ENCODE results near the gene SSTR5.
A peak's percentile ranks its signal among the peaks of the same experiment; 100 is the strongest.

SSTR5 gene

GRCh38 chr16:1107731-1108130 is 35.2 kb downstream of the SSTR5 start:
- no peak for DNase-seq

GRCh38 chr16:1108299-1109252 is 36.0 kb downstream of the SSTR5 start:
- no peak for DNase-seq

GRCh38 chr16:1109648-1110047 is 37.1 kb downstream of the SSTR5 start:
- no peak for DNase-seq

GRCh38 chr16:1112506-1113184 is 40.1 kb downstream of the SSTR5 start:
- DNase-seq, result no peak

DNA sequence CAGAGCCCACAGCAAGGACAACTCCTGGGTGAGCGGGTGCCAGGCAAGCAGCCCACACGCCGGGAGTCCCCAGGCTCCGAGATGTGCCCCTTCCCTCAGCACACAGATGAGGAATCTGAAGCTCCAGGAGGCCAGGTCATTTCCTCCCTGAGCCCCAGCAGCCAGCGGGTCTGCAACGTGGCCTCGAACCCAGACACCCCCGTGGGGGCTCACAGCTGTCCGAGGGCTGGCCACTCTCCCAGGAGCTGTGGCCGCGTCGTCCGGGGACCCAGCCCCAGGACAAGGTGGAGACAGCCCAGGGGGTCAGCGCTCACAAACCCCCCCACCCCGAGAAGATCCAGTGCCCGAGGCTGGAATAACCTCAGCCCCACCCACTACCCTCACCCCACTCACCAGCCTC is 40.9 kb downstream of the SSTR5 start:
- DNase-seq, result no peak

- no peak for DNase-seq
Measured at GRCh38 chr16:1113889-1114526, 41.5 kb downstream of the SSTR5 start.

GRCh38 chr16:1116693-1117077 is 44.1 kb downstream of the SSTR5 start:
- DNase-seq, result no peak

DNA sequence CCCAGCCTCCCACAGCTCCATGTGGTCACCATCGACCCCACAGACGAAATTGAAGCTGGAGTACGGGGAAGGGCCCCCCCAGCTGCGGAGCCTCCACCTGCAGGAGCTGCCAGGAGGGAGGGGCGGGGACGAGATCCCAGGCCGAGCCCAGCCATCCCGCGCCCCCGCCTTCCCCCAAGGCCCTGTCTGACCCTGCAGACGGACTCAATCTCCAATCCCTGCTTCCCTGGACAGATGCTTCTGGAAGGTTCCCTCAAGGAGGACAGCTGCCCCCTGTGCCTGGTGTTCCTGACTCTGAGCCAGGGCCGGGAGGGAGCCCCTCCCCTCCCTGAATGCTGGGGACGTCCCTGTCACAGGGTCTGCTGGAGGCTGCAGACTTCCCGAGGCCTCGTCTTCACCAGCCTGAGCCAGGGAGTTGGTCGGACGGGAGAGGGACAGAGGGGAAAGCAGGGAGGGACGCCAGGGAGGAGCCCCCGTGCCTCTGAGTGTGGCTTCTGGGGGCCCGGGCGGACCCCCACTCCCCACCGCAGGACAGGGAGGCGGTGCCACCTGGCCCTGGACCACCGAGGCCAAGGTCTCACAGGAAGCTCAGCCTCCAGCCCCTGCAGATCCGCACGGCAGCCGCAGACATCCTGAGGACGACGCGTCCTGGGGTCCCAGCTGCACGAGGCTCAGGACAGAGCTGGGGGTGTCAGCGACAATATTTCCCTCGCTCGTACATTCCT is 44.8 kb downstream of the SSTR5 start:
- no peak for DNase-seq

DNA sequence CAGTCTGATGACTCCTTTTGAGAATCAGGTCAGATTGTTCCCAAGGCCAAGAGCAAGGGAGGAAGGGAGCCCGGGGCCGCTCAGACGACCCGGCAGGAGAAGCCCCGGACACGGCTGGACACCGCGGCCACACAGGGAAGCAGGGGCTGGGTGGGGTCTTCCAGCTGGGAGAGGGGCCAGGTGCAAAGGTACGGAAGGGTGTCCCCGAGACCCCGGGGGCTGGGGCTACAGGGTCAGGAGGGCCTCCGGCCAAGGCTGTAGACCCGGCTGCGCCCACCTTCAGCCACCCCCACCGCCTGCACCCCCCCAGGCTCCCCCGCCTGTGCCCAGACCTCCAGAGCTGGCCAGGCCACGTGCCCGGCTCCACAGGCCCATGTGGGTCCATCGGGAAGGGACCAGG is 45.4 kb downstream of the SSTR5 start:
- DNase-seq, result no peak

DNA sequence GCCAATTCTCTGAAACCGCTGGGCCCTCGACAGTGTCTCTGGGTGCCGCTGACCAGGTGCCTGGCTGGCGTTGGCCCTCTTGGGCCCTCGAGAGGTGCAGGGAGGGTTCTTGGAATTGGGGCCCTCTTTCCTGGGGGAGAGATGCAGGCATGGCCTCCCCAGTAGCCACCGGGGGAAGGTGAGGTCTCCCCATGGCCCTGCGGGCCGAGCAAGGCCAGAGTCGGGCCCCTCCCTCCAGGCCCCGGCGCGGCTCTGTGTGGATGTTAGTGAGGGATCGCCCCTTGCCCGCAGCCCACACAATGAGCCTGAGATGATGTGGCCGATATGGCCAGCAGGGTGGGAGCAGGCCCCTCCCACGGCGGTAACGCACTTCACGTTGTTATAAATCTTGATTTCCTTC is 46.6 kb downstream of the SSTR5 start:
- DNase-seq, result no peak

DNA sequence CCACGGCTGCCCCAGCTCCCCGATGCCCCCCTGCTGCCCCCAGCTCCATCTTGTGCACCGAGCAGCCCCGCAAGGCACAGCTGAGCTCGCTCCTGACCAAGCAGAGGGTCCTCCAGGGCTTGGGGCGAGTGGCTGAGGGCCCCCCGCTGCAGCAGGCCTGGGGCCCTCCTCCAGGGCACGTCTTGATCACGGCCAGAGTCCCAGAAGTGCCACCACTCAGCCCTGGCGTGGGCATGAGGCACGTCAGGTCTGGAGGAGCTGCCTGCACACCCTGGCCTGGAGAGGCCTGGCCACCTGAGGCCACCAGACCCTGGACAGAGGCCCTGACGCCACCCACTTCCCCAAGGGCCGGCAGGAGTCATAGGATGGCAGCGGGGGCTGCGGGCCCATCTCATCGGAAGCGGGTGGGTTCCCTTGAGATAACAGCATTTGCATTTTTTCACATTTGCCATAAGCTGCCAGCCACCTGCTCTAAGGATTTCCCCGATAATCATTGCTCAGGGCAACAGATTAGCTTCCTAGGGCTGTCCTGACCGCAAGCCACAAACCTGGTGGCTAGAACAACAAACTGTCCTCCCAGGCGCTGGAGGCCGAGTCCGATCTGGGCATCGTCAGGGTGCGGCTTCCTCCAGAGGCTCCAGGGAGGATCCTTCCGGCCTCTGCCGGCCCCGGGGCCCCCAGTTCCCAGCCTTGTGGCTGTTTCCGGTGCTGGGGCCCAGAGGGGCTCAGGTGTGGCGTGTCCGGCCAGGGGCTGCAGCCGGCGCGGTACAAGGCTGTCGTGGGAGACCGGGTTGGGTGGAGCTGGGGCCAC is 47.4 kb downstream of the SSTR5 start:
- no peak for DNase-seq

- DNase-seq, result no peak
Measured at GRCh38 chr16:1120577-1120941, 48.0 kb downstream of the SSTR5 start.

DNA sequence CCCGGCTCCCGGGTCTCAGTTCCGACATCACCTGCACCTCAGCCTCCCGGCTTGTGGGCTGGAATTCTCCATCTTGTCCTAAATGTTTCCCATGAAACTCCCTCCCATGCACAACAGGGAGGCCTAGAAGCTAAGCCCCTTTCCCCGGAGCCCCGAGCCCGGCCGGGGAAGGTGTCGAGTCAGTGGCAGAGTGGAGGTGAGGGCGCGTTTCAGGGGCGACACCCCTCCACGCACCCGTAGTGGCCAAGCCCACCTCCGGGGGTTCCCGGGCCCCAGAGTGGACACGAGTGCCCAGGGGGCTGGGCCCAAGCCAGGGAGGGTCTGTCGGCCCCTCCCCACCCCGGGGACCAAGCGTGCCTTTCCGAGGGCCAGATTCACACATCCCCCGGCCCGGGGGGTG is 48.5 kb downstream of the SSTR5 start:
- no peak for DNase-seq

DNA sequence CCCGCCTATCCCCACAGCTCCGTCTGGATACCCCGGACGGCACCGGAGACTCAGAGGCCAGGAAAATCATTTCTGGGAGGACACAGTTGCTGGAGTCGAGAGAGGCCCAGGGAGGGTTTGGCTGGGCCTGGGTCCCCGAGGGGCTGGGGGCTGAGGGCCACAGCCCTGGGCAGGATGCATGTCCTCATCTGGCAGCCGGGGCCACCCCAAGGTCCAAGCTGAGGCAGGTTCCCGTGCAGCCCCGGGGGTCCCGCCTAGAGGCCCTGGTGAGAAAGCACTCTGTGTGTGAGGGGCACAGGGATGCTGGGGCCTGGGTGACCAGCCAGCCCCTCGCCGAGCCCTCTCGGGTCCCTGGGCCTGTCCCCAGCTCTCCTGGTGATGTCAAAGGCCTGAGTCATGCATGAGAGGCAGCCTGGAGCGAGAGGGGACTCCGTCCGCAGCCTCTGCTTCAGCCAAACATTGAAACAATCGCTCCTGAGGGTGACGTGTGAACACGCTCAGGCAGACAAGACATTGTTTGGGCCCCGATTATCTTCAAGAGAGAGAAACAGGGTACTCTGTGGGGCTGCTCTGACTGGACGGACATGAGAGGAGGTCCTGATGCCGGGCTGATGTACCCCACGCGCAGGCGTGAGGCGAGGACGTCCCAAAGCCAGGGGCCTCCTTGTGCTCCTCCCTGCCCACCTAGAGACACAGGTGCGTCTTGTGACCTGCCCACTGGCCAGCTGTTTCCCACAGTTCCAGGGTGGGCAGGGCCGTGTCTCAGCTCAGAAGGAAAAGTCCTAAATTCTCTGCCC is 49.3 kb downstream of the SSTR5 start:
- no peak for DNase-seq

- DNase-seq, result no peak
Measured at GRCh38 chr16:1122398-1122765, 49.8 kb downstream of the SSTR5 start.

DNA sequence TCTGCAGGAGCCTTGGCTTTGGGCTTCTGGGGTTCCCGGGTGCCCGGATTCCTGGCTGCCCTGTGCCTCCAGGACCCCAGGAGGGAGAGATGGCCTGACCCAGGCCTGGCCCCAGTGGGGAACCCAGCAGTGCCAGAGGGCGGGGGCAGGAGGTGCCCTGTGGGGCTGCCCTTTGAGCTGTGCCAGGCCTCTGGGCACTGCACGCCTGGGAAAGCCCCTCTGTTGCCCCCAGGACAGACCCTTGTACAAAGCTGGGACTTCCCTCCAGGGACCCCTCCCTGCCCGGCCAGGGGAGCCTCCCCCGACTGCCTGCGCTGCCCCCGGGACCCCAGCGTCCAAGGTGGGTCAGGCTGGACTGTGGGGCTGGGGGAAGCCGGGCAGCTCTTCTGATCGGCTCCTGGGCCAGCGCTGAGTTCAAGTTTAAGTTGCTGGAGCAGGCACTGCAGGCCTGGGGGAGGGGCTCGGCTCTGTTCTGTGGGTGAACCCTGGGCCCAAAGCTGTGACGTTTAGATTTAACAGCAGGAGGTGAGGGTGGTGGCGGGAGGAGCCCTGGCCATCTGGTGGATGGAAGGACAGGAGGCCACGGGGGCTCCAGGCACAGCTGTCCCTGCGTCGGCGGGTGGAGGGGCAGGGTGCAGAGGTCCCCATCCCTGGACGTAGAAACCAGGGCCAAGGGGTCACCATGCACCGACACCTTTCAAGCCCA is 51.1 kb downstream of the SSTR5 start:
- no peak for DNase-seq

- DNase-seq, result no peak
Measured at GRCh38 chr16:1124291-1124690, 51.7 kb downstream of the SSTR5 start.

GRCh38 chr16:1124795-1125194 is 52.2 kb downstream of the SSTR5 start:
- no peak for DNase-seq

- DNase-seq, result peak; percentile 71
Measured at GRCh38 chr16:1125471-1125870, 52.9 kb downstream of the SSTR5 start.

DNA sequence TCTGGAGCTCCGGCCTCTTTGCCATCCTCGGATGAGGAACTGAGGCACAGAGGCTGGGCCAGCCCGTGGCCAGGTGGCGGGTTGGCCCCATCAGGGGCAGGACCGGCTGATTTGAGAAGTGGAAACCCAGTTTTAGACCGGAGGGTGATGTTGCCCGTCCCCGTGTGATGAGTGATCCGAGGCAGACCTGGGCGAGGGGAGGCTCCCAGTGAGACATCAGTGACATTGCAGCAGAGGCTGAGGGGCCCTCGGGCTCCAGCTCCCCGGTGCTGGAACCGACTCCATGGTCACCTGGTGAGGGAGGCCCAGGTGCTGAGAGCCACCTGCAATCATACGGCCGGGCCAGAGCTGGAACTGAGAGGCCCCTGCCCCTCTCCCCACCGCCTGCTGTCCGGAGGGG is 53.5 kb downstream of the SSTR5 start:
- no peak for DNase-seq

DNA sequence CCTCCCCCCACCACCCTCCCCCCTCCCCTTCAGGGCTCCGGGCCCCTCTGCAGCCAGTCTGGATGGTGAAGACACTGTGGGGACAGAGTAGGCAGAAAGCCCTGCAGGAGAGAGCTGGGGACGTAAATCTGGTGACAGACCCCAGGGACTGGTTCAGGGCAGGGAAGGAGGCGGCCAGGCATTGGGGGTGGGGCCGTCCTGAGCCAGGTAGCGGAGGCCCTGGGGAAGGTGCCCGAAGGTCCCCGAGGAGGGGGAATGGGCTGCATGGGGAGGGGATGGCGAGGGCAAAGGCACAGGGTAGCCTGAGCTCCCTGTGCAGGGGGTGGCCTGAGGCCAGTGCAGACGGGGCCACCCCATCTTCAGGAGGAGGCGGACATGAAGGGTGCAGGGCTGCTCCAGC is 54.0 kb downstream of the SSTR5 start:
- no peak for DNase-seq
